Uterus (tissue), 2 donors: ENCODE results near the gene LBR.

ENCODE experiments used
- POLR2A ChIP-seq, 2 donors: fragments of 450-650 bp; IDR thresholded peaks; one replicate each; pipeline ENCODE4 v1.6.1; 2016; ENCODE audit warnings: antibody characterized with exemption in 2 of 2, mild to moderate bottlenecking in 1 of 2, moderate library complexity in 1 of 2
- TF ChIP-seq, protein P1 (sequence below), 4 experiments: fragments of 200-600 bp in 2 of 4; fragments of 450-650 bp in 2 of 4; sonication (generic) in 2 of 4; IDR thresholded peaks; one replicate each; pipeline ENCODE4 v1.5.1; 2016 to 2019; ENCODE audit warnings: antibody characterized with exemption in 4 of 4, mild to moderate bottlenecking in 2 of 4, moderate library complexity in 1 of 4

DNA sequence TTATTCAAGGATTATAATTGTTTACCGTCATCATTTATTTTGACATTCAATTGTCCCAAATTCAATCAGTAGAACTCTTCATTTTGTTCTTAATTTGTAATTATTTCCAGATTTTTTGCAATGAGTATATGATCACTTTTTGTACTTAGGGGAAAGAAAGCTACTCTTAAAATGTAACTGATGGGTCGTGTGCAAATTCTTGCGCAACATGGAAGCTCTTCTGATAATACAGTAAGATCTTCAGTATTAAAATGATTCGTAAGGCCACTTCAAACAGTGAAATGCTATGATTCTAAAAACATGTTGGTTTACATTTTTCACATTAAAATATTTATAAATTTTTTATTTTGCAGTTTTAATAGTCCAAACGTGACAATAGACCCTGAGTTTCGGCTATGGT, 63.4 kb downstream of the LBR start:
- TF ChIP-seq, protein P1, sequence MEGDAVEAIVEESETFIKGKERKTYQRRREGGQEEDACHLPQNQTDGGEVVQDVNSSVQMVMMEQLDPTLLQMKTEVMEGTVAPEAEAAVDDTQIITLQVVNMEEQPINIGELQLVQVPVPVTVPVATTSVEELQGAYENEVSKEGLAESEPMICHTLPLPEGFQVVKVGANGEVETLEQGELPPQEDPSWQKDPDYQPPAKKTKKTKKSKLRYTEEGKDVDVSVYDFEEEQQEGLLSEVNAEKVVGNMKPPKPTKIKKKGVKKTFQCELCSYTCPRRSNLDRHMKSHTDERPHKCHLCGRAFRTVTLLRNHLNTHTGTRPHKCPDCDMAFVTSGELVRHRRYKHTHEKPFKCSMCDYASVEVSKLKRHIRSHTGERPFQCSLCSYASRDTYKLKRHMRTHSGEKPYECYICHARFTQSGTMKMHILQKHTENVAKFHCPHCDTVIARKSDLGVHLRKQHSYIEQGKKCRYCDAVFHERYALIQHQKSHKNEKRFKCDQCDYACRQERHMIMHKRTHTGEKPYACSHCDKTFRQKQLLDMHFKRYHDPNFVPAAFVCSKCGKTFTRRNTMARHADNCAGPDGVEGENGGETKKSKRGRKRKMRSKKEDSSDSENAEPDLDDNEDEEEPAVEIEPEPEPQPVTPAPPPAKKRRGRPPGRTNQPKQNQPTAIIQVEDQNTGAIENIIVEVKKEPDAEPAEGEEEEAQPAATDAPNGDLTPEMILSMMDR (IDR thresholded peaks at IDR 0.05), result no peak
- no peak for TF ChIP-seq POLR2A (IDR thresholded peaks at IDR 0.05)
